A204.1 (cell line): ENCODE data around the gene G6PC2.

Experiments
- FAIRE-seq: peaks from 2 replicates; lab custom pipeline; 2012; peaks lifted over from hg19 to GRCh38; lab: Jason Lieb, UNC

G6PC2 gene

DNA sequence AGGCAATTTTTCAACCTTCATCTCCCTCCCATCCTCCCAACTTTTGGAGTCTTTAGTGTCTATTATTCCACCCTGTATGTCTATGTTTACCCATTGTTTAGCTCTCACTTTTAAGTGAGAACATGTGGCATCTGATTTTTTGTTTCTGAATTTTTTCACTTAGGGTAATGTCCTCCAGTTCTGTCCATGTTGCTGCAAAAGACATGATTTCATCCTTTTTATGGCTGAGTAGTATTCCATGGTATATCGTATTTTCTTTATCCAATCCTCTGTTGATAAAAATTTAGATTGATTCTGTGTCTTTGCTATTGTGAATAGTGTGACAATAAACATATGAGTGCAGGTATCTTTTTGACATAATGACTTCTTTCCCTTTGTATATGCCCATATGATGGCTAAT is 48.2 kb downstream of the G6PC2 start:
- no peak for FAIRE-seq

DNA sequence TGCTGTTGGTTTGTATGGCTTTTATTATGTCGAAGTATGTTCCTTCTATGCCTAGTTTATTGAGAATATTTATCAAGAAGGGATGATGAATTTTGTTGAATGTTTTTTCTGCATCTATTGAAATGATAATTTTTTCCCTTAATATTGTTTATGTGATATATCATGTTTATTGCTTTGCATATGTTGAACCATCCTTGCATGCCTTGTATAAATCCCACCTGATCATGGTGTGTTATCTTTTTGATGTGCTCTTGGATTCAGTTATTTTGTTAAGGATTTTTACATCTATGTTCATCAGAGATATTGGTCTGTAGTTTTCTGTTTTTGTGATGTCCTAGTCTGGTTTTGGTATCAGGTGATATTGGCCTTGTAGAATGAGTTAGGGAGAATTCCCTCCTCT is 50.8 kb downstream of the G6PC2 start:
- FAIRE-seq, result no peak

DNA sequence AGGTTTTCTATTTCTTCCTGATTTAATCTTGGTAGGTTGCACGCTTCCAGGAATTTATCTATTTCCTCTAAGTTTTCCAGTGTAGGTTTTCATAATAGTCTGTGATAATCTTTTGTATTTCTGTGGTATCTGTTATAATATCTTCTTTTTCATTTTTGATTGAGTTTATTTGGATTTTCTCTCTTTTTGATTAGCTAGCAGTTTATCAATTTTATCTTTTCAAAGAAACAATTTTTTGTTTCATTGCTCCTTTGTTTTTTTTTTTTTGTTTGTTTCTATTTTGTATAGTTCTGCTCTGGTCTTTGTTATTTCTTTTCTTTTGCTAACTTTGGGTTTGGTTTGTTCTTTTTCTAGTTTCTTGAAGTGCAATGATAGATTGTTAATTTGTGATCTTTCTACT is 51.3 kb downstream of the G6PC2 start:
- FAIRE-seq, result peak; percentile 30

DNA sequence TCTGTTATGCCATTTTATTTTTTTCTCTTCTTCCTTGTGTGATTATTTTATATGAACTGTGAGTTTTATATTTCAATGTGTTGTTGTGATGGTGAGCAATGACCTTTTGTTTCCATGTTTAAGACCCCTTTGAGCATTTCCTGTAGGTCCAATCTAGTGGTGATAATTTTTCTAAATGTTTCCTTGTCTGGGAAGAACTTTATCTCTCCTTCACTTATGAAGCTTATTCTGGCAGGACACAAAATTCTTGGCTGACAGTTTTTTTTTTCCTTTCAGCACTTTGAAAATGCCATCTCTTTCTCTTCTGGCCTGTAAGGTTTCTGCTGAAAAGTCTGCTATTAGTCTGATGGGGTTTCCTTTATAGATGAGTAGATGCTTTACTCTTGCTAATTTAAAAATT is 53.2 kb downstream of the G6PC2 start:
- FAIRE-seq, result no peak

DNA sequence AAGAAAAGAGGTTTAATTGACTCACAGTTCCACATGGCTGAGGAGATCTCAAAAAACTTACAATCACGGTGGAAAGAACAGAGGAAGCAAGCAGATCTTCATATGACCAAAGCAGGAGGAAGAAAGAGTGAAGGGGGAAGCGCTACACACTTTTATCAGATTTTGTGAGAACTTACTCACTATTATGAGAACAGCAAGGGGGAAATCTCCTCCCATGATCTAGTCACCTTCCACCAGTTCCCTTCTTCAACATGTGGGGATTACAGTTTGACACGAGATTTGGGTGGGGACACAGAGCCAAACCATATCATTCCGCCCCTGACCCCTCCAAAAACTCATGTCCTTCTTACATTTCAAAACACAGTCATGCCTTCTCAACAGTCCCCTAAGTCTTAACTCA is 54.2 kb downstream of the G6PC2 start:
- no peak for FAIRE-seq

DNA sequence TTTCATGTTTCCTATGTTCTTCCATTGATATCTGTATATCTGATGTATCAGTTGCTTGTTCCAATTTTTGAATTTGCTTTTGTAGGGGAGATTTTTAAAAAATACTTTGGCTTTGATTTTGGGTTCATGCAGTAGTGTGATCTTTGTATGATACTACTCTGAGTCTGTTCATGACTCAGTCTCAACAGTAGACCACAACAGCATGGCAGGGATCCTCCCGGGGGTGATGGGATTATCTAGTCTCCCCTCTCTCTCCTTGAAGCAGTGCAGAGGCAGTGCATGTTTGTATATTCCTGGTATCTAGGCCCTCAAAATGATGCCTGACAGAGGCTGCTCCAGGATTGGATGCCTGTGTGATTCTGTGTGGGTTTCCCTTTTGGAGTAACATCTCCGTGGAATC is 55.3 kb downstream of the G6PC2 start:
- FAIRE-seq, result no peak
